GM21526 (cell line): ENCODE results near the gene ADAT3.

Experiments
- ATAC-seq: cut with Tn5 transposase; IDR thresholded peaks from one replicate; pipeline ENCODE4 v1.9.1; 2021; ENCODE audit warnings: moderate library complexity; ENCODE audit not compliant: unreplicated experiment, low FRiP score

Gene ADAT3

DNA sequence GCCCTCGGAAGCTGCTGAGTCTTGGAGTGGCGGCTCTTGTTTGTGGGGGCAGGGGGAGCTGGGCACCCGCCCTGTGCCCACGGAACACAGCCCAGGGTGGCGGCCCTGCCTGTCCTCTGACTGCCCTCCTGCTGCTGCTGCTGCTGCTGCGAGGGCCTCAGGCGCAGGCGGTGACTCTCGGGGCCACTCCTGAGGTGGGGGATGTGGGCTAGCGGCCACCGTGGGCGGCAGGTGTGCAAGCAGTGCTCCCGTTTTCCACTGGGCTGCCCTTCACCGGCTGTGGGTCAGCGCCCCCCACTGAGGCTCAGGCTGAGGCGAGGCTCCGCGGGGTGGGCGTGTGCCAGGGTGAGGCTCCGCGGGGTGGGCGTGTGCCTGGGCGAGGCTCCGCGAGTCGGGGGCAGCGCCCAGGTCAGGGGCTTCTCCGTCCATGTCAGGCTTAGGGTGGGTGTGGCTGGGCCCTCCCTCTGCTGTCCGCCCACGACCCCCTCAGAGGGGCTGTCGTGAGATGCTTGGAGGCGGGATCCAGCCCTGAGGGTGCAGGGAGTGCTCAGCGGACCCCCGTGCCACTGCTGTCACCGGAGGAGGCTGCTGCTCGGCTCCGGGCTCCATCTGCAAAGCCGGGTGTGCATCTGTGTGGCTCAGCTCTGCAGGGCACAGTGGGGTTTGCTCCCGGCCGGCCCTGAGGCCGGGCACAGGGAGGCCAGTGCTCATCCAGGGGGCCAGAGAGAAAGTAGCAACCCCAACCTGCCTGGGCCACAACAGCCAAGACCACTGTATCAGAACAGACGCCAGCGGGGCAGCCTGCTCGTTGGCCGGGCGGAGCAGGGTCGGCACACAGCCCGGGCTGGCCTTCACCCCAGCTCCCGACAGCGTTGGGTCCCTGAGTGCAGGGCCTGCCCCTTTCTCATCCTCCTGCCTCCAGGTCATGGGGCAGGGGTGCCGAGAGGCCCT is 50.2 kb downstream of the ADAT3 start:
- no peak for ATAC-seq

DNA sequence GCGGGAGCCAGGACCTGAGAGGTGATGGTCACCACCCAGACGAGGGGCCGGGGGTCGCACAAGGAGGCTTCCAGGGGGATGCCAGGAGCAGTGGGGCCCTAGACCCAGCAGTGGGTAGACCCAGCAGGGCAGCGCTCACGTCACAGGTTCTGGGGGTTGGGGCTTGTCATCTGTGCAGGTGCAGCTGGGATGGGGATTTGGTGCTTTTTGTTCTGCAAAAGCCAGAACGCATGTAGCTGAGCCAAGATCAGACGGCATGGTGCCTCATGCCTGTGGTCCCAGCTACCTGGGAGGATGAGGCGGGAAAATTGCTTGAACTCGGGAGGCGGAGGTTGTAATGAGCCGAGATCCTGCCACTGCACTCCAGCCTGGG is 50.9 kb downstream of the ADAT3 start:
- no peak for ATAC-seq

DNA sequence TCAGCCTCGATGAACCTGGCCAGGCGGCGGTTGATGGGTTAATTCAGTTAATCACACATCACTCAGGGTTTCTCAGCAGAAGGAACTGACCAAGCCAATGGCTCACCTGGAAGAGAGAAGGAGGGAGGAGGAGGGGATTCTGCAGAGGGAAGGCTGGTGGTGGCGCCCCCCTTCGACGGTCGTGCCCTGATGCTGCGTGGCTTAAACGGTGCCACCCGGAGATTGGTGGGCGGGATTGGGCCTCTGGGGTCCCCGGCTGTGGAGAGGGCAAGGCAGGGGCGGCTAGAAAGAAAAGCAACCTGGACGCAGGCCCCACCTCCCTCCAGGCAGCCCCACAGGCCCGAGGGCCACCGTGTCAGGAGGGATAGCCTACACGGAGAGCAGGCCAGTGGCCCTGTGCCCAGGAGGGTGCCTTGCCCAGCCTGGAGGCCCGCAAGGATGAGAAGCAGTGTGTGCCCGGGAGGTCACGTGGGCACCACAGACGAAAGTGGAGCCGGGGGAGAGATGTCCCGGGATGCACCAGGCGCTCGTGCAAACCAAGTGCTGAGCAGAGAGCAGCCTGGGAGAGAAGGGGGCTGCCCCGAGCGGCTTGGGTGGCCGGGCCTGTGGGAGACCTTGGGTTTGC is 51.8 kb downstream of the ADAT3 start:
- ATAC-seq = no peak

DNA sequence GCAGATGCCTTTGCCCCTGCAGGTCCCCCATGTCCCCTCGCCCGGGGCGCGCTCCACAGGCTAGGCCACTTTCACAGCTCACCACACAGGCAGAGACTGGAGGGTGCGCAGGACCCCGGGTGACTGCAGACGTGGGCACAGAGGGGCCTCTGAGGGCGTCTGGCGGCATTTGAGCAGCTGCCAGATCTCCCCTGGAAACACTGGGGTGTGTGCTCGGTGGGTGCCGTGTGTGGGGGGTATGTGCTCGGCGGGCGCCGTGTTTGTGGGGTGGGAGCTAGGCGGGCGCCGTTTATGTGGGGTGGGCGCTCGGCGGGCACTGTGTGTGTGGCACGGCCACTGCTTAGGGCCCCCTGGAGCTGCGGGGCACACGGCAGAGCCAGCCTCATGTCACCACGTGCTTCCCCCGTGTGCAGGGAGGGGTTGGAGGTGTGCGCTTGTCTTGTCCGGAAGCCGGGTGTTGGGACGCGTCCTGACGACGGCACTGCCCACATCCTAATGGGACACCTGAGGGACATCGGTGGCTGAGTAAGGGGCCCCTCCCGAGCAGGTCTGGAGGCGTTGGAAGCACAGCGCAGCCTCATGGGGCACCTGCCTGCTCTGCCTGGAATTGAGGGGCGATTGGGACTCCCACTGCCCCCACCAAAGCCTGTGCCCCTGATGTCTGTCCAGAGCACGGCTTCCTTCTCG is 52.5 kb downstream of the ADAT3 start:
- no peak for ATAC-seq

DNA sequence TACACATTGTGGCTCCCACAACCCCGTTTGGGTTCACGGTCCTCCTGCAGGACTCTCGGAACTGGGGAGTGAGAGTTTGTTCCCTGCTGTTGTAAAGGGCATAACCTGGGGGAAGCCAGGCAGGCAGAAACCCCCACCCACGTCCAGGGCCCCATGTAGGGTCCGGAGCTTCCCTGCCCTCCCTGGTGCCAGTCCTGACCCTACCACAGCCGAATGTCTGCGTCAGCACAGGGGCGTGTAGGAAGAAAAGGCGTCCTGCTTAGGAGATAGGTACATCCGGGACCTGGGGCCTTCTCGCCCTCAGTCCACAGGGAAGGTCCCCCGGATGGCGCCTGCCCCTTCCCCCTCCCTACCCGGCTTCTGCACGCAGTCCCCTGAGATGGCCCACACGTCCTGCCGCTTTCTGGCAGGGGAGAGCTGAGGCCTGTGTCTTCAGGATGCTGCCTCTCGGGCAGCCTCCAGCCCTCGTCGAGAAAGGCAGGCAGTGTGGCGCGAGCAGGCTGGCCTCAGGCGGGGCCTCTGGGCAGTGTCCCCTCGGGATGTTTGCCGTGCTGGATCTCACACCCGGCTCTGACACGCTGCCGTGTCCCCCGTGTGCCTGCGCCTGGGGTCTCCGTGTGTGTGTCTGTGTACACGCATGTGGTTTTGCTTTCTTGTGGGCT is 54.9 kb downstream of the ADAT3 start:
- no peak for ATAC-seq

DNA sequence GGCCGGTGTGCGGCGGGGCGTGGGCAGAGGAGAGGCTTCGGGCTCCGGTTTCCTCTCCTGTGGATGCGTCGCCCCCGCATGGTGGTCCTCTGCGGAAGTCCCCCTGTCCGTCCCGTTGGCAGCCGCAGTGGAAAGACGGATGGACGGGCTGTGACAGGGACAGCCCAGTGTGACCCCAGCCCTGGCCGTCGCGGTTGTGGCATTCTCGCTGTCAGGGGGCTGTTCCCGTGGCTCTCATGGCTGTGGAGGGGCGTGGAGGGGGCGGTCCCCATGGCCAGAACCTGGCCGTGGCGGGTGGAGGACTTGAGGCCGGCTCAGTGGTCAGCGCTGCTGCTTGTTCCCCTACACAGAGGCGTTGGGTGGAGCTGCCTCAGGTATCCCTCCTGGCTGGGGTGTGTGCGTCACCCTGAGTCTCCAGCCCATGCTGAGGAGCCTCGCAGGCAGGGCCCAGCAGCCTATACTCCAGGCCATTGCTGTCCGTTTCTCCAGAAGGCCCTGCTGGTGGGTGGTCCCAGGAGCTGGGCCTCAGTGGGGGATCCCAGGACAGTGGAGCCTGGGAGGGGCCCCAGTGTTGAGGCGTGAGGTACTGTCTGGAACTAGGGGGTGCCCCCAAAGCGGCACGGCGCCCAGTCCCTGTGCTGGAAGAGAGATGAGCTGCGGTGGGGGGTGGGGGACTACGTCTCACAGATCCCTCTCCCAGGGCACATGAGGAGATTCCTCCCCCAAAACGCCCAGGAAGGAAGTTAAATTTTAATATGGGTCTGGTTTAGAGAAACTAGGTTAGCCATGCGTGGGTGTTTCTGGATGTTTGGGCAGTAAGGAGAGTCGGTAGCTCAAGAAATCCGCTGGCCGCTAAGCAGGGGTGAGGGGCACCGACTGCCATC is 56.0 kb downstream of the ADAT3 start:
- no peak for ATAC-seq

DNA sequence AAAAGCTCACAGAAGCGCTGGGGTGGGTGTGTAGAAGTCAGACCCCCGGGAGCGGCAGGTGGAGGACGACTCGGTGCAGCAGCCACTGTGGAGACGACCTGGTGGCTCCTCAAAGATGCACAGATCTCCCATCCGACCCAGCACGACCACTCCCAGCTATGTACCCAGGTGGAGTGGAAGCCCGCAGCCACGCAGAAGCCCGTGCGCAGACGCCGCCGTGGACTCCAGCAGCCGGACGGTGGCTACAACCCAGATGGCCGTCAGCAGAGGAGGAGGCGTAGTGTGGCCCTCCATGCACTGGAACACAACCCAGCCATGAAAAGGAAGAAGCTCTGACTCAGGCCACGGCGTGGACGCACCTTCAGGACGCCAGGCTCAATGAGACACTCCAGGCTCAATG is 57.5 kb downstream of the ADAT3 start:
- ATAC-seq = no peak
